ENCODE results near the gene RIOK1.
A peak's percentile ranks its signal among the peaks of the same experiment; 100 is the strongest.

The RIOK1 gene

GRCh38 chr6:7381092-7381491 is 8.5 kb upstream of the RIOK1 start:
- TF ChIP-seq JUND (IDR thresholded peaks at IDR 0.05; ENCODE audit: low read depth) = no peak
- no peak for DNase-seq (ENCODE audit: low read depth in 1 of 2, low spot score in 1 of 2)
- in situ Hi-C loops (cut with HindIII; ENCODE audit: low pct_unique_long_range_greater_than_20kb, low sequenced_read_pairs) = no loop called here

GRCh38 chr6:7389162-7389450 is 502 bp upstream of the RIOK1 start:
- in situ Hi-C loops (cut with HindIII; ENCODE audit: low pct_unique_long_range_greater_than_20kb, low sequenced_read_pairs) = no loop called here

GRCh38 chr6:7390226-7390878 is 744 bp downstream of the RIOK1 start:
- peak in 1 of 2 experiments; percentile 7 for DNase-seq (ENCODE audit: low read depth in 1 of 2, low spot score in 1 of 2)
- TF ChIP-seq JUND (IDR thresholded peaks at IDR 0.05; ENCODE audit: low read depth) = no peak
- in situ Hi-C loops (cut with HindIII; ENCODE audit: low pct_unique_long_range_greater_than_20kb, low sequenced_read_pairs) = no loop called here

More at GRCh38 chr6:7389162-7389450, 502 bp upstream of the RIOK1 start:
- DNase-seq (ENCODE audit: low read depth in 1 of 2, low spot score in 1 of 2) = peak in 1 of 2 experiments; percentile 79
- no peak for TF ChIP-seq JUND (IDR thresholded peaks at IDR 0.05; ENCODE audit: low read depth)

- TF ChIP-seq JUND (IDR thresholded peaks at IDR 0.05; ENCODE audit: low read depth) = no peak
- in situ Hi-C loops (cut with HindIII; ENCODE audit: low pct_unique_long_range_greater_than_20kb, low sequenced_read_pairs) = no loop called here
- no peak for DNase-seq (ENCODE audit: low read depth in 1 of 2, low spot score in 1 of 2)
Measured at GRCh38 chr6:7391151-7391550, 1.5 kb downstream of the RIOK1 start.

- in situ Hi-C loops (cut with HindIII; ENCODE audit: low pct_unique_long_range_greater_than_20kb, low sequenced_read_pairs) = no loop called here
- DNase-seq (ENCODE audit: low read depth in 1 of 2, low spot score in 1 of 2) = no peak
Measured at GRCh38 chr6:7392402-7392801, 2.8 kb downstream of the RIOK1 start.

GRCh38 chr6:7401075-7401474 is 11.5 kb downstream of the RIOK1 start:
- no peak for DNase-seq (ENCODE audit: low read depth in 1 of 2, low spot score in 1 of 2)
- in situ Hi-C loops (cut with HindIII; ENCODE audit: low pct_unique_long_range_greater_than_20kb, low sequenced_read_pairs) = no loop called here
- TF ChIP-seq JUND (IDR thresholded peaks at IDR 0.05; ENCODE audit: low read depth) = no peak

More at GRCh38 chr6:7392402-7392801, 2.8 kb downstream of the RIOK1 start:
- TF ChIP-seq JUND (IDR thresholded peaks at IDR 0.05; ENCODE audit: low read depth) = no peak

GRCh38 chr6:7402716-7403115 is 13.1 kb downstream of the RIOK1 start:
- no peak for DNase-seq (ENCODE audit: low read depth in 1 of 2, low spot score in 1 of 2)
- in situ Hi-C loops (cut with HindIII; ENCODE audit: low pct_unique_long_range_greater_than_20kb, low sequenced_read_pairs) = no loop called here
- TF ChIP-seq JUND (IDR thresholded peaks at IDR 0.05; ENCODE audit: low read depth) = no peak

- no peak for TF ChIP-seq JUND (IDR thresholded peaks at IDR 0.05; ENCODE audit: low read depth)
- DNase-seq (ENCODE audit: low read depth in 1 of 2, low spot score in 1 of 2) = no peak
- in situ Hi-C loops (cut with HindIII; ENCODE audit: low pct_unique_long_range_greater_than_20kb, low sequenced_read_pairs) = no loop called here
Measured at GRCh38 chr6:7404546-7404945, 14.9 kb downstream of the RIOK1 start.

- in situ Hi-C loops (cut with HindIII; ENCODE audit: low pct_unique_long_range_greater_than_20kb, low sequenced_read_pairs) = no loop called here
- no peak for TF ChIP-seq JUND (IDR thresholded peaks at IDR 0.05; ENCODE audit: low read depth)
- DNase-seq (ENCODE audit: low read depth in 1 of 2, low spot score in 1 of 2) = no peak
Measured at GRCh38 chr6:7406743-7407142, 17.1 kb downstream of the RIOK1 start.

GRCh38 chr6:7409740-7410139 is 20.1 kb downstream of the RIOK1 start:
- no peak for TF ChIP-seq JUND (IDR thresholded peaks at IDR 0.05; ENCODE audit: low read depth)
- DNase-seq (ENCODE audit: low read depth in 1 of 2, low spot score in 1 of 2) = no peak
- in situ Hi-C loops (cut with HindIII; ENCODE audit: low pct_unique_long_range_greater_than_20kb, low sequenced_read_pairs) = no loop called here

- DNase-seq (ENCODE audit: low read depth in 1 of 2, low spot score in 1 of 2) = no peak
- TF ChIP-seq JUND (IDR thresholded peaks at IDR 0.05; ENCODE audit: low read depth) = no peak
- in situ Hi-C loops (cut with HindIII; ENCODE audit: low pct_unique_long_range_greater_than_20kb, low sequenced_read_pairs) = no loop called here
Measured at GRCh38 chr6:7410851-7411250, 21.2 kb downstream of the RIOK1 start.

GRCh38 chr6:7411328-7411727 is 21.7 kb downstream of the RIOK1 start:
- in situ Hi-C loops (cut with HindIII; ENCODE audit: low pct_unique_long_range_greater_than_20kb, low sequenced_read_pairs) = no loop called here
- DNase-seq (ENCODE audit: low read depth in 1 of 2, low spot score in 1 of 2) = no peak
- TF ChIP-seq JUND (IDR thresholded peaks at IDR 0.05; ENCODE audit: low read depth) = no peak

- in situ Hi-C loops (cut with HindIII; ENCODE audit: low pct_unique_long_range_greater_than_20kb, low sequenced_read_pairs) = no loop called here
- no peak for TF ChIP-seq JUND (IDR thresholded peaks at IDR 0.05; ENCODE audit: low read depth)
- no peak for DNase-seq (ENCODE audit: low read depth in 1 of 2, low spot score in 1 of 2)
Measured at GRCh38 chr6:7413151-7413823, 23.7 kb downstream of the RIOK1 start.

- no peak for DNase-seq (ENCODE audit: low read depth in 1 of 2, low spot score in 1 of 2)
- in situ Hi-C loops (cut with HindIII; ENCODE audit: low pct_unique_long_range_greater_than_20kb, low sequenced_read_pairs) = no loop called here
- no peak for TF ChIP-seq JUND (IDR thresholded peaks at IDR 0.05; ENCODE audit: low read depth)
Measured at GRCh38 chr6:7414811-7415210, 25.2 kb downstream of the RIOK1 start.

All from T47D (cell line).